ENCODE data around the gene DYSF.

DYSF gene

DNA sequence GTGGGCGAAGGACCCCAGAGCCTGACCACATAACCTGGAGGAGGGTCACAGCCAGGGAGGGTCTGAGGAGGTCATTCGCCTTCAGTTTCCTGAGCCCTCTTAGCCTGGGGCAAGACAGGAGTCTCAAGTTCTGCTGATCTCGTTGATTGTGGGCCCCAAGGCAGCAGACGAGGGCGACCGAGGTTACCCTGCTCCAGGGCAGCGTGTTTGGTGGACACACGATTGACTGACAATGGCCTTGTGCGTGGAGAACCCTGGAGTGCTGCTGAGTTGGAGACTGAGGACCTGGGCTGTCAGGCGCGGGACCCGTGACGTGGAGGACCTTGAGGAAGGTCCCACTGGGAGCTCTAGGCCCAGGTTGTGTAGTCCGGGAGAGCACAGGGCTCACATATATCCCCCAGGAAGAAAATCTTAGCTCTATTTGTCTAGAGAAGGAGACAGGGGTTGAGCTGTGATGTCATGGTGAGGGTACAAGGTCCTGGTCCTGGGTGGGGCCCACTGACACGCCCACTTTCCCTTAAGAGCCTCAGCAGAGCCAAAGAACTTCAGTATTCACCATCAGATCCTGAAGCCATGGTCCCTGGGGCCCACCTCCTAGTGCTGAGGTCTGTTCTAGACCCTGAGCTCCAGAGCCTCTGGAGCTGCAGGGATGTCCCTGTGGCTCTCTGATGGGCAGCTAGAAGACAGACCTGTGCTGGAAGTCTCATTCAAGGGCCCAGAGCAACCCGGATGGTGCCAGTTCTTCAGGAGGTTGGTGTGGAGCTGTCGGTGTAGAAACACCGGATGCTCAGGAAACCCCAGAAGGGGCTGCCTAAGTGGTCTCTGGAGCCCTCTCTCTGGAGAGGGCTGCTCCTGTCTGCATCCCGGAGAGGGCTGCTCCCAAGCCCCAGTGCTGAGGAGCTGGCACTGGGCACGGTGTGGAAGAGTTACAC is 53.1 kb downstream of the DYSF start:
- TF ChIP-seq, protein P1, sequence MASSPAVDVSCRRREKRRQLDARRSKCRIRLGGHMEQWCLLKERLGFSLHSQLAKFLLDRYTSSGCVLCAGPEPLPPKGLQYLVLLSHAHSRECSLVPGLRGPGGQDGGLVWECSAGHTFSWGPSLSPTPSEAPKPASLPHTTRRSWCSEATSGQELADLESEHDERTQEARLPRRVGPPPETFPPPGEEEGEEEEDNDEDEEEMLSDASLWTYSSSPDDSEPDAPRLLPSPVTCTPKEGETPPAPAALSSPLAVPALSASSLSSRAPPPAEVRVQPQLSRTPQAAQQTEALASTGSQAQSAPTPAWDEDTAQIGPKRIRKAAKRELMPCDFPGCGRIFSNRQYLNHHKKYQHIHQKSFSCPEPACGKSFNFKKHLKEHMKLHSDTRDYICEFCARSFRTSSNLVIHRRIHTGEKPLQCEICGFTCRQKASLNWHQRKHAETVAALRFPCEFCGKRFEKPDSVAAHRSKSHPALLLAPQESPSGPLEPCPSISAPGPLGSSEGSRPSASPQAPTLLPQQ (tag by site-specific recombination; IDR thresholded peaks at IDR 0.05): peak; percentile 24; the same call in 1 of the 2 replicates
- no peak for TF ChIP-seq ZNF548 (tag by site-specific recombination; IDR thresholded peaks at IDR 0.05)
- no peaks in the 10 kb centered on the region for H3K4me1 ChIP-seq (ENCODE audit: control insufficient read depth, insufficient read depth, low read length)
- H3K4me3 ChIP-seq (ENCODE audit: low read depth, low read length): no peak overlapping the region
- ChIA-PET POLR2A (interaction anchor here (1.3 kb wide), 1 partner anchor 279 kb away, joined by 6 read pairs; the partner anchor contains the start of gene PAIP2B), CTCF (interaction anchor here (0.5 to 4.1 kb wide), 10 partner anchors 39 to 1192 kb away, joined by 3 to 23 read pairs (median 4); no protein-coding TSS in a partner anchor)
- no peaks in the 10 kb centered on the region for H3K36me3 ChIP-seq (ENCODE audit: control insufficient read depth in 2 of 2, insufficient read depth in 1 of 2, low read length in 2 of 2)
- no peak overlapping the region for H3K27ac ChIP-seq (ENCODE audit: extremely low read depth, low read depth, low read length)
- H3K9me3 ChIP-seq (ENCODE audit: control insufficient read depth, insufficient read depth, low read depth, low read length): no peaks in the 10 kb centered on the region

GRCh38 chr2:71507476-71507875 is 54.1 kb downstream of the DYSF start:
- POLR2A ChIA-PET: no interaction called here
- Histone ChIP-seq H3K36me3 (ENCODE audit: control insufficient read depth in 2 of 2, insufficient read depth in 1 of 2, low read length in 2 of 2) (no peaks in the 10 kb centered on the region), H3K4me3 (ENCODE audit: low read depth, low read length) (no peak overlapping the region), H3K27ac (ENCODE audit: extremely low read depth, low read depth, low read length) (no peak overlapping the region), H3K4me1 (ENCODE audit: control insufficient read depth, insufficient read depth, low read length) (no peaks in the 10 kb centered on the region), H3K9me3 (ENCODE audit: control insufficient read depth, insufficient read depth, low read depth, low read length) (no peaks in the 10 kb centered on the region)
- CTCF ChIA-PET: interaction anchor here (1.0 to 4.1 kb wide), 3 partner anchors 46 to 282 kb away, joined by 5 to 23 read pairs (median 10); no protein-coding TSS in a partner anchor
- no peak for TF ChIP-seq ZNF610 (tag by site-specific recombination; IDR thresholded peaks at IDR 0.05; ENCODE audit: borderline replicate concordance)
- no peak for TF ChIP-seq ZNF335 (tag by site-specific recombination; conservative IDR thresholded peaks at IDR 0.05)
- TF ChIP-seq, protein P2, sequence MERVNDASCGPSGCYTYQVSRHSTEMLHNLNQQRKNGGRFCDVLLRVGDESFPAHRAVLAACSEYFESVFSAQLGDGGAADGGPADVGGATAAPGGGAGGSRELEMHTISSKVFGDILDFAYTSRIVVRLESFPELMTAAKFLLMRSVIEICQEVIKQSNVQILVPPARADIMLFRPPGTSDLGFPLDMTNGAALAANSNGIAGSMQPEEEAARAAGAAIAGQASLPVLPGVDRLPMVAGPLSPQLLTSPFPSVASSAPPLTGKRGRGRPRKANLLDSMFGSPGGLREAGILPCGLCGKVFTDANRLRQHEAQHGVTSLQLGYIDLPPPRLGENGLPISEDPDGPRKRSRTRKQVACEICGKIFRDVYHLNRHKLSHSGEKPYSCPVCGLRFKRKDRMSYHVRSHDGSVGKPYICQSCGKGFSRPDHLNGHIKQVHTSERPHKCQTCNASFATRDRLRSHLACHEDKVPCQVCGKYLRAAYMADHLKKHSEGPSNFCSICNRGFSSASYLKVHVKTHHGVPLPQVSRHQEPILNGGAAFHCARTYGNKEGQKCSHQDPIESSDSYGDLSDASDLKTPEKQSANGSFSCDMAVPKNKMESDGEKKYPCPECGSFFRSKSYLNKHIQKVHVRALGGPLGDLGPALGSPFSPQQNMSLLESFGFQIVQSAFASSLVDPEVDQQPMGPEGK (tag by site-specific recombination; IDR thresholded peaks at IDR 0.05): no peak
- TF ChIP-seq ZBTB21 (tag by site-specific recombination; IDR thresholded peaks at IDR 0.05): no peak
- TF ChIP-seq ZNF514 (tag by site-specific recombination; IDR thresholded peaks at IDR 0.05): no peak
- no peak for TF ChIP-seq ZNF341 (tag by site-specific recombination; IDR thresholded peaks at IDR 0.05; ENCODE audit: low read depth)
- TF ChIP-seq ZNF843 (tag by site-specific recombination; IDR thresholded peaks at IDR 0.05): no peak
- TF ChIP-seq OVOL3 (tag by site-specific recombination; IDR thresholded peaks at IDR 0.05): no peak
- no peak for TF ChIP-seq ZNF660 (tag by site-specific recombination; IDR thresholded peaks at IDR 0.05)
- TF ChIP-seq, protein P3, sequence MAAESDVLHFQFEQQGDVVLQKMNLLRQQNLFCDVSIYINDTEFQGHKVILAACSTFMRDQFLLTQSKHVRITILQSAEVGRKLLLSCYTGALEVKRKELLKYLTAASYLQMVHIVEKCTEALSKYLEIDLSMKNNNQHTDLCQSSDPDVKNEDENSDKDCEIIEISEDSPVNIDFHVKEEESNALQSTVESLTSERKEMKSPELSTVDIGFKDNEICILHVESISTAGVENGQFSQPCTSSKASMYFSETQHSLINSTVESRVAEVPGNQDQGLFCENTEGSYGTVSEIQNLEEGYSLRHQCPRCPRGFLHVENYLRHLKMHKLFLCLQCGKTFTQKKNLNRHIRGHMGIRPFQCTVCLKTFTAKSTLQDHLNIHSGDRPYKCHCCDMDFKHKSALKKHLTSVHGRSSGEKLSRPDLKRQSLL (tag by site-specific recombination; IDR thresholded peaks at IDR 0.05): no peak
- TF ChIP-seq SP7 (tag by site-specific recombination; IDR thresholded peaks at IDR 0.05): no peak
- no peak for TF ChIP-seq PRDM1 (tag by site-specific recombination; IDR thresholded peaks at IDR 0.05)
- no peak for TF ChIP-seq ZBTB49 (tag by site-specific recombination; IDR thresholded peaks at IDR 0.05; ENCODE audit: low read depth)
- TF ChIP-seq ZXDB (tag by site-specific recombination; IDR thresholded peaks at IDR 0.05): no peak
- TF ChIP-seq ZNF202 (tag by site-specific recombination; IDR thresholded peaks at IDR 0.05; ENCODE audit: borderline replicate concordance): no peak
- no peak for TF ChIP-seq ZNF157 (tag by site-specific recombination; IDR thresholded peaks at IDR 0.05)
- TF ChIP-seq ZNF792 (tag by site-specific recombination; IDR thresholded peaks at IDR 0.05): no peak
- TF ChIP-seq ZNF114 (tag by site-specific recombination; IDR thresholded peaks at IDR 0.05): no peak
- TF ChIP-seq ZNF777 (tag by site-specific recombination; IDR thresholded peaks at IDR 0.05; ENCODE audit: borderline replicate concordance): no peak

All from HEK293 (cell line).